AG10803 (cell line): ENCODE data around the gene ZFHX3.

ENCODE experiments used
- DNase-seq: peaks from one replicate; pipeline ENCODE4 v3.0.0; 2010; ENCODE audit warnings: low read depth
- H3K4me3 ChIP-seq: 2 replicates; pipeline ENCODE4 v1.5.1; 2011; ENCODE audit warnings: mild to moderate bottlenecking, low read length, control low read depth
- TF ChIP-seq, protein P1 (sequence below): conservative IDR thresholded peaks from 2 replicates; pipeline ENCODE4 v1.5.1; 2011; ENCODE audit warnings: mild to moderate bottlenecking, low read length, control low read depth, inconsistent platforms

ZFHX3 gene

DNA sequence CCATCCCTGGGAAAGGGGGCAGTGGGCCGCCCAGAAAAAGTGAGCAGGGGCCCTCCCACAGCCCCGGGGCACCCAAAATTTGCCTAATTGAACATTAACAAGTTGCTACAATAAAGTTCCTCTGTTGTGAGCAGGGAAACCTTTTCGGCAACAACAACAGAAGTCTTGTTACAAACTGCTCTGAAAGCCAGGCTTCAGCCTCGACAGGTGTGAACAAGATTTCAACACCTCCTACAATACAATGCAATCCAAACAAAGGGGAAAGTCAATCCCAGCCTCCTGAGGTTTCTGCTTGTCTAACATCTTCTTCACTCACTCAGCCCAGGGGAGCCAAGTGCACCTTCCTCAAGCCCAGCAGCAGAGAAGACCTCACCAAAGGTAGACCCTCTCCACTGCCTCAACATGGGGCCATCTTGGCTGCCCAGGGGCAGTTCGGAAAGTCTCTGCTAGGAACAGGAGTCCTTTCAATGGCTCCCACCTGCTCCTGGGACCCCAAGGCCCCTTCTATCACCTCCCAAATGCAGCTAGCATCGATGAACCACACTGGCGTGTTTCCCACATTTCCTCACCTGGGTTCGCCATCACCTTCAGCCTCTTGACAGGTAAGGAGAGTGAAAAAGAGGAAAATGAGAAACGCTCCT is 19.1 kb downstream of the ZFHX3 start:
- TF ChIP-seq, protein P1, sequence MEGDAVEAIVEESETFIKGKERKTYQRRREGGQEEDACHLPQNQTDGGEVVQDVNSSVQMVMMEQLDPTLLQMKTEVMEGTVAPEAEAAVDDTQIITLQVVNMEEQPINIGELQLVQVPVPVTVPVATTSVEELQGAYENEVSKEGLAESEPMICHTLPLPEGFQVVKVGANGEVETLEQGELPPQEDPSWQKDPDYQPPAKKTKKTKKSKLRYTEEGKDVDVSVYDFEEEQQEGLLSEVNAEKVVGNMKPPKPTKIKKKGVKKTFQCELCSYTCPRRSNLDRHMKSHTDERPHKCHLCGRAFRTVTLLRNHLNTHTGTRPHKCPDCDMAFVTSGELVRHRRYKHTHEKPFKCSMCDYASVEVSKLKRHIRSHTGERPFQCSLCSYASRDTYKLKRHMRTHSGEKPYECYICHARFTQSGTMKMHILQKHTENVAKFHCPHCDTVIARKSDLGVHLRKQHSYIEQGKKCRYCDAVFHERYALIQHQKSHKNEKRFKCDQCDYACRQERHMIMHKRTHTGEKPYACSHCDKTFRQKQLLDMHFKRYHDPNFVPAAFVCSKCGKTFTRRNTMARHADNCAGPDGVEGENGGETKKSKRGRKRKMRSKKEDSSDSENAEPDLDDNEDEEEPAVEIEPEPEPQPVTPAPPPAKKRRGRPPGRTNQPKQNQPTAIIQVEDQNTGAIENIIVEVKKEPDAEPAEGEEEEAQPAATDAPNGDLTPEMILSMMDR: no peak
- no peak overlapping the region for H3K4me3 ChIP-seq
- DNase-seq: no peak

DNA sequence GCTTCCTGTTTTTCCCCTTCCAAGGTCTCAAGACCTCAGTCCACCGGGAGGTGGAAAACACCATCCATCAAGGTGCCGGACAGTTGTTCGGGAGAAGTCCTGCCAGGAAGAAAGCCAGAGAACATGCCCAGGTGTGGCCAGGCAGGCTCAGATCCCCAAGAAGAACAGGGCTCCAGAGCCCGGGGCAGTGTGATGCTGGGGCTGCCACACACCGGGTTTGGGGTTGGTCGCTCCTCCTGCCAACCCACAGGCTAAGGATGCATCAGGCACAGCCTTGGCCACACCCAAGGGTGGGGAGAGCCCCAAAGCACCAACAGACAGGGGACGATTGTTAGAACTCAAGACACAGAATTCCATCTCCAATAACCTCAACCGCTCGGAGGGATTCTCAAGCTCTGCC is 19.7 kb downstream of the ZFHX3 start:
- DNase-seq: no peak
- TF ChIP-seq, protein P1: no peak
- H3K4me3 ChIP-seq: no peak overlapping the region

DNA sequence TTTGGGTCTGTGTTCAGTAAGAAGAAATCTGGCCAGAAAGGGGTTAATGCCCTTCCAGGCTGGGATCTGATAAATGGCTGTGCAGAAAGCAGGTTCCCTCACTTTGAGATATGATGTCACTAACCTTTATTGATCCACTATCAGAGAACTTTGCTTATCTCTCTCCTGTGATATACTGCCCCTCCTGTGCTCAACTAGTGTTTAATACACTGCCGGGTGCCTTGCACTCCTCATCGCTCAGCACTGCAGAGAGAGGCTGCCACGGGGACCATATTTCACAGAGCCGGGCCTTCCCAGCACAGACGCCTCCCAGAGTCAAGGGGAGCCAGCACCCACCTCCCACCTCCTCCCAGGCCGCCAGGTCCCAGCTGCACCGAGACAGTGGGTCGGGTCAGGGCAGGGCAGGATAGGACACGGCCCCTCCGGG is 20.2 kb downstream of the ZFHX3 start:
- no peak for DNase-seq
- H3K4me3 ChIP-seq: no peak overlapping the region
- TF ChIP-seq, protein P1: no peak

DNA sequence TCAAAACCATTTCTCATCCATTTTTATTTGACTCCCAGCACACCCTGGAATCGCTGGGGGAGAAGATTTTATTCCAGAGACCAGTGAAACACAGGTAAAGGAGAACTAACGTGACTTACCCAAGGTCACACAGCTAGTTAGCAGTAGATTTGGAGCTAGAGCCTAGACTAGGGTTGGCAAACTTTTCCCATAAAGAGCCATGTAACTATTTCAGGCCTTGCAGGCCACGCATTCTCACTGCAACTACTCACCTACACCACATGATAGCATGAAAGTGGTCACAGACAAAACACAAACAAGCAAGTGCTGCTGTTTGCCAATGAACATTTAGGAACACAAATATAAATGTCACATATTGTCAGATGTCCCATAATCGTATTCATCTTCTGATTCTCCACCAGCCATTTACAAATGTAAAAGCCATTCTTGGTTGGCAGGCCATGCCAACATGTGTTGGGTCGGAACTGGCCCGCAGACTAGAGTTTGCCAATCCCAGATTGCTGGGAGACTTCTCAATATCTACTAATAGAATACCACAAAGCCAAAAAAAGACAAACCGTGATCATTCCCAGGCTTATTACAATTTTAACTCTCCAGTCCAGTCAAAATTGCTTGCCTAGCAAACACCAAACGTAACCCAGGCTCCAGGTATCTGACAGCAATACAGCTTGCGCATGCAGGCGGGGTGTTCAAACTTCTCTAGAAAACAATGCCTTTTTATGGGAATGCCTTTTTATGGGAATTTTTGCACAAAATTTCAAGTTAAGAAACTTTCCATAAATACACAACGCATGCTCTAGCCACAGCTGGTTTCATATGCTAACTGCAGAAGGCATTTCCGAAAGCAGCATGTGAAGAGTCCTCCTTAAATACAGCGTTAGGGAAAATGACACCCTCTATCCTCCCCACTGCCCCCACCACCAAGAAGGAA is 20.9 kb downstream of the ZFHX3 start:
- no peak for DNase-seq
- TF ChIP-seq, protein P1: no peak

GRCh38 chr16:73025856-73026210 is 22.1 kb downstream of the ZFHX3 start:
- H3K4me3 ChIP-seq: no peak overlapping the region
- no peak for DNase-seq
- TF ChIP-seq, protein P1: no peak

More for the DNA sequence above, 20.9 kb downstream of the ZFHX3 start:
- no peak overlapping the region for H3K4me3 ChIP-seq

DNA sequence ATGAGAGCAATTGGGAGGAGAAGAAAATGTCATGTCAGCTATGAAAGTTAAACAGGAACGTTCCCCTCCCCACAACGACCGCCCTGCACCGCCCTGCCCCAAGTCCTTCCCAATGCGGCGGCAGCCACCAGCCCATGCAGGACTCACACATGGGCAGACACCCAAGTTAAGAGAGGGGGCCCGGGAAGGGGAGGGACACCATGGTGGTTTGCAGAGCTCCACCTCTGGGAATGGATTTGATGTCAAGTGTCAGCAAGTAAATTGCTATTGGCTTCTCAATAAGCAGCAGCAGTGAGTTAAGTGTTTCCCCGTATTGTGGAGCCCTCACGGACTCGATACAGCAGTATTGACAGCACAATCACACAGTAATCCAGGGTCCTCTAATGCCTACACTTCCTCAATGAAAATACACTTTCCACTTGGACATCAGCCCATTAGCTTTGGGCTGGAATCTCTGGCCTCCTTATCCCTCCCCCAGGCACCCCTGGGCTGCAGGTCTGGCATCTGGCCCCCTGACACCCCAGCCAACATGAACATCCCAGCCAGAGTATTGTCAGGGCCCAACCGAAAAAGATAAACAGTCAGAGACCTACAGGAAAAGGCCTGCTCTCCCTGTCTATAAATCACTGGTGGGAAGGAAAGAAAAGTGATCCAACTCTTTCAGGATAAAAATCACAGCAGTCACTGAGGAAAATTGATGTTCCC is 22.6 kb downstream of the ZFHX3 start:
- DNase-seq: peak; percentile 52
- TF ChIP-seq, protein P1: no peak
- H3K4me3 ChIP-seq: no peak overlapping the region
